Stimulated activated CD4-positive, alpha-beta T cell treated with anti-CD3 and anti-CD28 coated beads, Interleukin-1b, Interleukin-23, amount 100 ng/mL, for 24 hours (primary cell): ENCODE measurements around the gene CLMP.
"Not testable (repeated sequence)": the region's sequence is repeated elsewhere in the genome, so short reads cannot be mapped to it uniquely, and the experiment has no call there.

Experiments
- DNase-seq, 4 experiments: peaks; one replicate each; pipeline ENCODE4 v3.0.0-alpha.2; 2020; ENCODE audit warnings: low read depth in 4 of 4, low spot score in 1 of 4

Gene CLMP

DNA sequence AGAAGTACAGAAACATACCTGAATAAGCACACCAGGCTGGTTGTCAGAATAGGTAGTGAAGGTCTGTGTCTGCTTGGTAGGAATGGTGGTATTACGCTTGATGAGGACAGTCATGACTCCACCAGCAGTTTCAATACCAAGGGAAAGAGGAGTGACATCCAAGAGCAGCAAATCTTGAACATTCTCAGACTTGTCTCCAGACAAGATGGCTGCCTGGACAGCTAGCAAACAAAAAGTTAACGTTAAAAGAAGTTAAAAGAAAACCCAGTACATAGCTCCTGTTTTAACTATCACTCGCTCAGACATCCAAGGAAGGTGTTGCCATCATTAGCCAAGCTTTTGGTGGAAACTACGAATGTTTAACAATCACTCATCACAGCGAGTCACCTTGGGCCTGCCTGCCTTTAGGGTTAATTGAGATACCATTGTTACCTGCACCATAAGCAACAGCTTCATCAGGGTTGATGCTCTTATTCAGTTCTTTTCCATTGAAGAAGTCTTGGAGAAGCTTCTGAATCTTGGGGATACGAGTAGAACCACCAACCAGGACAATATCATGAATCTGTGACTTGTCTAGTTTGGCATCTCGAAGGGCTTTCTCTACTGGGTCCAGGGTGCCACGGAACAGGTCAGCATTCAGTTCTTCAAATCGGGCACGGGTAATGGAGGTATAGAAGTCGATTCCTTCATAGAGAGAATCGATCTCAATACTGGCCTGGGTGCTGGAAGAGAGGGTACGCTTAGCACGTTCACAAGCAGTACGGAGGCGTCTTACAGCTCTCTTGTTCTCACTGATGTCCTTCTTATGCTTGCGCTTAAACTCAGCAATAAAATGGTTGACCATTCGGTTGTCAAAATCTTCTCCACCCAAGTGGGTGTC lies 135.8 kb downstream of the CLMP start:
- not testable (repeated sequence) for DNase-seq

DNA sequence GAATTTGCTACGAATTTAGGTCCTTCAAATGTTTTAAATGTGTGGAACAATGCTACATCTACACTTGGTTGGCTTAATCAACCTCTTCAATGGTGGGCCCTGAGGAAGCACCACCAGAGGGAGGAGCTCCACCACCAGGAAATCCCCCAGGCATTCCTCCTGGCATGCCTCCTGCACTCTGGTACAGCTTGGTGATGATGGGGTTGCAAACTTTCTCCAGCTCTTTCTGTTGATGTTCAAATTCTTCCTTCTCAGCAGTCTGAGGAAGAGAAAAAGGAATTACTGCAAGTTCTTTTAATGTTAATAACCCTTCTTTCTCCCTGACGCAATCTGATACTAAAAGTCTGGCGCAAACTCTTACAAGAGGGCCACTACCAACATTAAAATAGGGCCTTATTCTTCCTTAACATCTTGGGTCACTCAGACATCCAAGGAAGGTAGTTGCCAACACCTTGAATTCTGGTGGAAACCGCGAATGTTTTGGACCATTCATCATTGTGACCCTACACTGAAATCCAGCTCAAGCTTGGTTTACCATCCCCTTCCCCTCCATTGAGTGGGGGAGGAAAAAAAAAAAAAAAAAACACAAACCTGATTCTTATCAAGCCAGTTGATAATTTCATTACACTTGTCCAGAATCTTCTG lies 137.3 kb downstream of the CLMP start:
- no peak for DNase-seq

DNA sequence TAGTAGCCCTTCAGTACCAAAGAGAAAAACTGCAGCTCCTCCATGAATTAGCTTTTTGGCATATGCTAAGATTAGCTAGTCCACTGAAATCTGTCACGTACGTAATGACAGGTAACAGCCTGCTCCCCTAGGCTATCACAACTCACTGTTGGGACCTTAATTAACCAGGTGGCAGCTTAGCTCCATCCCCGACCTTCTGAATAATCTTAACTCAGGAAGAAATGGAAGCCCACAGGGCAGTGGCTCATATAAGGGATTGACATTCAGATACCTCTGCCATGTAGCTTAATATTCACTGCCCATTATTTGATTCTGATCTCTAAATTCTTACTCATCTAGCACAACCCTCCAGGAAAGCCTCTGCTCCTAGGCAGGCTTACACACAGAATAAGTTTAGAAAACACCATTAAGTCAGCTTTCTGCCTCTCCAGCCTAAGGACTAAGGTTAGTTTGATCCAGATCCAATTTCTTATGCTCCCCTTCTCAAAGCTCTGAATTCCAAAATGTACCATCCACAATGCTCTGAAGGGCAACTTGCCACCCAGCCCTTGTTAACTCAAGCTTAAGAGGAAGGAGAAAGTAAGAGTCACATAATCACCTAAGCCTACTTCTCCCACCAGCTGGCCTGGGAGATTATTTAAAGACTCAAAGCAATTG lies 138.1 kb downstream of the CLMP start:
- no peak for DNase-seq

DNA sequence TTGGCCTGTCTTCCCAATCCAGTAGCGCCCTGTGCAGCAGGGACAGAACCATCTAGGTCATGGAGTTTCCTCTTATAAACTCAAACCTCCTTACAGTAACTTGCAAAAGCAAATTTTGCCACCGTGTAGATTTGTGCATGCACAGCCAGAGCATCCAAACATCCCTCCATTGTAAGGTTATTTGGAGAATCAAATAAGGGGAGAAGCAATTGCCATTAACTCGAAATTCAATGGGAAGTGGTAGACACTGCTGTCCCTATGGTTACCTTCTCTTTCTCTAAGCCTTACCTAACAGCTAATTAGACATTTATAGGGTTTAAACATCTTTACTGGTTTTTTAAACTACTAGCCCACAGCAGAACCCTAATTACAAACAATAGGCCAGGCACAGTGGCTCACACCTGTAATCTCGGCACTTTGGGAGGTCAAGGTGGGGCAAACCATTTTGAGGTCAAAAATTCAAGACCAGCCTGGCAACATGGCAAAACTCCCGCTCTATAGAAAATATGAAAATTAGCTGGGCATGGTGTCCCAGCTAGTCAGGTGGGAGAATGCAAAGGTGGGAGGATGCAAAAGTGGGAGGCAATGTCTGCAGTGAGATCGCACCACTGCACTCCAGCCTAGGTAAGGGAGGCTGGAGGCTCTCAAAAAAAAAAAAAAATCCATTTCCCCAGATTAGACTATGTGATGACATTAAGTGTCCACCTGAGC lies 139.7 kb downstream of the CLMP start:
- no peak for DNase-seq

DNA sequence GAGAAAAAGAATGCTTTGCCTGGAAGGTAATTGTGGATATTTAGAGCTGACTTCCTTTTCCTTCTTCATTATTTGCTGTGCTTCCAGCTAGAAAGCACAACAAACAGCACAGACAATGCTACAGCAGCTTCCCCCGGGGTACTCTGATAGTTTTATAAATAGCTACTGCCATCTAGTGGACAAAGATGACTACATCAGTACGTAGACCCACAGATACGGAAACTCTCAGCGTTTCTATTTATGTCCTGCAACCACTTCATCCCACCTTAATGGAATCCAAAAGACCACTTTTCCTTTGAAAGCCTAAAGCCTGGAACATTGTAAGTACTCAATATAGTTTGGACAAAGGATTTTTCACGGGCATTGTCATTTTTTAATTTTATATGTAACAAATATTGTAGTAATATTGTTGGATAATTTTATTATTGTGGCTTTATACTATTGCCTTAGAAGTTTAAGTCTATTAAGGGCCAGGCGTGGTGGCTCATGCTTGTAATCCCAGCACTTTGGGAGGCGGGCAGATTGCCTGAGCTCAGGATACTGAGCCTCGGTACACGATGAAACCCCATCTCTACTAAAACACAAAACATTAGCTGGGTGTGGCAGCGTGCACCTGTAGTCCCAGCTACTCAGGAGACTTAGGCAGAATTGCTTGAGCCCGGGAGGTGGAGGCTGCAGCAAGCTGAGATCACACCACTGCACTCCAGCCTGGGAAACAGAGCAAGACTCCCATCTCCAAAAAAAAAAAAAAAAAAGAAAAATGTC lies 140.6 kb downstream of the CLMP start:
- DNase-seq, result no peak

DNA sequence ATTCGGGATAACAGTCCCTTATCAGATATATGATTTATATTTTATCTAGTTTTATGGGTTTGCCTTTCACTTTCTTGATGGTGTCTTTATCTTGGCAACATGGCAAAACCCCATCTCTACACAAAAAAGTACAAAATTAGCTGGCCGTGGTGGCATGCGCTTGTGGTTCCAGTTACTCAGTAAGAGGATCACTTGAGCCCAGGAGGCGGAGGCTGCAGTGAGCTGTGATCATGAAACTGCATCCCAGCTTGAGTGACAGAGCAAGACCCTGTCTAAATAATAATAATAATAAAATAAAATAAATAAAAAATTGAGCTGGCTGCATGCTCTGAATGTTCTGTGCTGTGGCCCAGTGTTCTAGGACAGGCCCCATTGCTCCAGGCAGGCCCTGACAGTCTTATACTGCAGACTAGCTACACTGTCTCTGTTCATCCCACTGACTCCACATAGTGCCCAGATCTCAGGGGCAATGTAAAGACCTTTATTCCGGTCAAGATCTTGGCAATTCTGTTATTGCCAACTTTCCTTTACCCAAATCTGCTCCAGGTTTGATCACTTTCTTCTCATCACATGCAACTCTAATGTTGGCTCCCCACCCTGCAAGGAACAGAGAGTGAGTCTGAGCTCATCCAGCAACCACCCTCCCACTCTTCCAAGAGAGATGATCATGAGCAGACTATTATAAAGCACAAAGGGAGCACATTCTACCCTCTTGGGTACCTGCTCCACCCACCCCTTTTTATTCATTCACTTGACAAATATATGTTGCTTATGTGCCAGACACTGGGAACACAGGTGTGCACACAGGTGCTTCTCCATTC lies 141.9 kb downstream of the CLMP start:
- no peak for DNase-seq

DNA sequence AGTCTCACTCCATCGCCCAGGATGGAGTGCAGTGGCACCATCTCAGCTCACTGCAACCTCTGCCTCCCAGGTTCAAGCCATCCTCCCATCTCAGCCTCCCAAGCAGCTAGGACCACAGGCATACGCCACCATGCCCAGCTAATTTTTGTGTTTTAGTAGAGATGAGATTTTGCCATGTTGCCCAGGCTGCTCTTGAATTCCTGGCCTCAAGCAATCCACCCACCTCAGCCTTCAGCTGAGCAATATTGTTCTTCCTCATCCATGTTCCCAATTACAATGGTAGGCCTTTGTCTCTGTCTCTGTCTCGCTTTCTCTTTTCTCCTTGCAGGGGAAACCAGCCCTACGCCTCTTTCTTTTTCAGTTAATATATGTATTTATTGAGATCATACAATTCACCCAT lies 143.4 kb downstream of the CLMP start:
- no peak for DNase-seq

DNA sequence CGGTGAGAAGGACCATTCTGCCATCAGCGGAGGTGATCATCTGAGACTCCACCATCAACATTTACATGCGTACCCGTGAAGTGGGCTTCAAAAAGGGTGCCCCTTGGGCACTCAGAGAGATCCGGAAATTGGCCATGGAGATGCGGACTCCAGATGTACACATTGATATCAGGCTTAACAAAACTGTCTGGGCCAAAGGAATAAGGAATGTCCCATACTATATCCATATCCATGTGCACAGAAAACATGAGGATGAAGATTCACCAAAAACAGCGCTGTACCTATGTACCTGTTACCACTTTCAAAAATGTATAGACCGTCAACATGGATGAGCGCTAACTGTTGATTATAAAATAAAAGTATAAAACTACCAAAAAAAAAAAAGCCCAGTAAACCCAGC lies 143.9 kb downstream of the CLMP start:
- no peak for DNase-seq

DNA sequence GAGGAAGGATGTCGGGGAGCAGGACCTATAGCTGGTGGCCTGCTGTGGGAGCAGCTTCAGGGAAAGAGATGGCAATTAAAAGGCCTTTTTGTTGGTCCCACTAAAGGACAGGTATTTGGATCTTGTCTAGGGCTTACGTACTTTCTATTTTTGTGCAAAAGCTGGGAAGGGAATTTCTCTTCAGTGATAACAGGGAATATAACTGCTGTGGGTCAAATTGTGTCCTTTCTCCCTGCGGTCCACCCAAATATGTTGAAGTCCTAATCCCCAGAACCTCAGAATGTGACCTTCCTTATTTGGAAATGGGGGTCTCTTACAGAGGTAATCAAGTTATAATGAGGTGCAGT lies 147.1 kb downstream of the CLMP start:
- no peak for DNase-seq

DNA sequence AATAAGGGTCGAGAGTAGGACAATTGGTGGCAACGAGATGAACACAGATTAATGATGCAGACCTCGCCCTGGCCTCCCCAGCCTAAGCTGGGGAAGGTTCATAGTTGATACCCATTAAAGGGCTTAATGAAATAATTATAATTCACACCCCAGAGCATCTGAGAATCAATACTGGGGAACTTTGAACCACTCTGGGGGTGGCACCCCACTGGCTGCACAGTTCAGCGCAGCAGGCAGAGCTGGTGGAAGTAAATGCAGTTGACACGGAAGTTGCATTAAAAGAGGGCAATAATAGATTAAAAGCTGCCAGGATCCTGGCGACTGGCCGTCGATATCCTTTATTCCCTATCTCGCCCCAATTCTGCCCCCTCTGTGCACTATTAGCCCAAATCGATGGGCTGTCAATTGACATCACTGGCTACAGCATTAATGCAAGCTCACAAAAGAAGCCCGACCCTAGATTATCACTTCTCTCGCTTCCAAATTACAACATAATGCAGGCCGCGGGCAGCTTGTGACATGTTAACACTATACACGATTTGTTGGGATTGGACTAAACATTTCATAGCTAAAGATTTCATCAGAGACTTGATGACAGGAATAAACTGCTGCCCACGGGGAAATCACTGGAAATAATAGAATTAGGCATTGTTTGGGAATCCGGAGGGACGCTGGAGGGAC lies 147.6 kb downstream of the CLMP start:
- no peak for DNase-seq

DNA sequence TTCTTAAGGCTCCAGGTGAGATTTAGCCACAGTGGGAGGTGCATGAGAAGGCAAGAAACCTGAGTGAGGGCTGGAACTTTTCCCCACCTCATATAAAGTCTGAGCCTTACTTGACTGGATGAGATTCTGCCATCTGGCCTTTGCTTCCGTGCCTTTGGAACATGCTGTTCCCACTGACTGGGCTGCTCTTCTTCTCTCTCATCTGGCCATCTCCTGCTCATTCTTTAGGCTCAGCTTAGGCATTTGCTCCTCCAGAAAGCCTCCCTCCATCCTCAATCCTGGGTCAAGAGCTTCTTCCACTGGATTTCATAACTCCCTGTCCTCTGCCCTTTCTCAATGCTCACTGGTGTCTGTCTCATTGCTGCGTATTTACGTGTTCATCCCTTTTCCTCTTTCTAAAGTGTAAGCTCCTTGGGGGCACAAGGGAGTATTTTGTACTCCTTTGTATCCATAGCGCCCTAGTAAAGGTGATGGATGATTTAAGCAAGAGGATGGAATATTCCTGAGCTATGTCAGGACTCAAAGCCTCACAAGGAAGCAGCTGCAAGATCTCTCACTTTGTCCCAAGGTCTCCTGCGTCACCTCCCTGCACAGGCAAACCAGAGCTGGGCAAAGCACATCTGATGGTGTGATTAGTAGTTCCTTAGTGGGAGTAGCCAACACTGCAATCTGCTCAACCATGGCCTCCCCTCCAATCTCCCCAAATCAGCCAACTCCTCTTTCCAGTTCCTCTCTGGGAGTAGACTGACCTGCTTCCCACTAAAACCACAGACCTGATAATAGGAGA lies 148.4 kb downstream of the CLMP start:
- no peak for DNase-seq

DNA sequence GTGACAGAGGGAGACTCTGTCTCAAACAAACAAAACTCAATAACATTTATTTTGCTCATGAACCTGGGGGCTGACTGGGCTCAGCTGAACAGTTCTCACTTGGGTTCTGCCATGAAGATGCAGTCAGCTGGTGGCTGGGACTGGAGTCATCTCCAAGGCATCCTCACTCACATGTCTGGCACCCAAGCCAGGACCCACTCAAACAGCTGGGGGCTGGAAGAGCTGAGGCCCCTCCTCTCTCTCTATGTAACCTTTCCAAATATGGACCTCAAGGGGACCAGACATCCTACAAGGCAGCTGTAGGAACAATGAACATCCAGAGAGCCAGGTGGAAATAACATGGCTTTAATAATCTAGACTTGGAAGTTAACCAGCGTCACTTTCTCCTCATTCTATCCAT lies 149.9 kb downstream of the CLMP start:
- no peak for DNase-seq

DNA sequence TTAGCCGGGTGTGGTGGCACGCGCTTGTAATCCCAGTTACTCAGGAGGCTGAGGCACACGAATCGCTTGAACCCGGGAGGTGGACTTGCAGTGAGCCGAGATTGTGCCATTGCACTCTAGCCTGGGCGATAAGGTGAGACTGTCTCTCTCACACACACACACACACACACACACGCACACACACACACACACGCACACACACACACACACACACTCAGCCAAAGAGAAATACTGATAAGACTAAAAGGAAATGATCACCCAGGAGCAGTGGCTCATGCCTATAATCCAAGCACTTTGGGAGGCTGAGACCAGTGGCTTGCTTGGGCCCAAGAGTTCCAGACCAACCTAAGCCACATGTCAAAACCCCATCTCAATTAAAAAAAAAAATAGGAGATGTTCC lies 153.9 kb downstream of the CLMP start:
- no peak for DNase-seq

DNA sequence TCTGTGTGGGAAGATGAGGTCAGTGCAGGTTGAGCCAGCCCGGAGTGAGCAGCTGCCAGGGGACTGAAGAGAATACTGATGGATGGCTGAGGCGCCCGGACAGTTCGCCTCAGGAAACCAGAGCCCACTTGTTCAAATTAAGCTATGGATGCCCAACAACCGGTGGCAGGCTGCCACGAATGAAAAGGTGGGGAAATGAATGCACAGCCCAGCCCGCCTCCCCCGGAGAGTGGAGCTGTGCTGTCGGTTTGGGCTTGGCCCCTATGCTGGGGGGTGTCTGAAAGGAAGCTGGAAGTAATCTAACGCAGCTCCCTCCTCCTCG lies 155.0 kb downstream of the CLMP start:
- DNase-seq, result no peak

DNA sequence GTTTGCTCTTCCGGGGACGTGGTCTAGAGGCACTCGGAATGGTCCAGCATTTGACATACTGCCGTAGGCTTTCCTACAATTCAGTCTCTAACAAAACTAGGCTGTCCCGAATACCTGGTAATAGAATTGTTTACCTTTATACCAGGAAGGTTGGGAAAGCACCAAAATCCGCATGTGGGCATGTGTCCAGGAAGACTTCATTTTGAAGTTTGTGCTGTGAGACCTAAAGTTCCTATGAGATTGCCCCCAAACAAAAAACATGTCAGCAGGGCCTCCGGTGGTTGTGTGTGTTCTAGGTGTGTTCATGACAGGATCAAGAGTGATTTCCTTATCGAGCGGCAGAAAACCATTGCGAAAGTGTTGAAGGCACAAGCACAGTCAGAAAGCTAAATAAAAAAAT lies 159.2 kb downstream of the CLMP start:
- no peak for DNase-seq

DNA sequence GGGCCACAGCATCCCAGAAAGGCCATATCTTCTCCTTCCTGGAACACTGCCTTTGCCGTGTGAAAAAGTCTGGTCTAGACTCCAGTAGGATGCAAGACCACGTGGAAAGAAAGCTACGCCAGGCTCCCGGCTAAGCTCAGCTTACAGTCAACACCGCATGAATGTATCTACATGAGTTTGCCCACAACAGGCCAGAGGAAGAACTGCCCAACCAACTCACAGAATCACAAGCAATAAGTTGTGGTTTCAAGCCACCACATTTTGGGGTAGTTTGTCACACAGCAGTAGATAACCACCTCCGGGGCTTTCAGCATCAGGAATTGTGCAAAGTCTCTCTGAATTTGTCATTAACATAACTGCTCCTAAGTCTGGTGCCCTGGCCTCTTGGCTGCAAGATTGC lies 160.5 kb downstream of the CLMP start:
- no peak for DNase-seq

DNA sequence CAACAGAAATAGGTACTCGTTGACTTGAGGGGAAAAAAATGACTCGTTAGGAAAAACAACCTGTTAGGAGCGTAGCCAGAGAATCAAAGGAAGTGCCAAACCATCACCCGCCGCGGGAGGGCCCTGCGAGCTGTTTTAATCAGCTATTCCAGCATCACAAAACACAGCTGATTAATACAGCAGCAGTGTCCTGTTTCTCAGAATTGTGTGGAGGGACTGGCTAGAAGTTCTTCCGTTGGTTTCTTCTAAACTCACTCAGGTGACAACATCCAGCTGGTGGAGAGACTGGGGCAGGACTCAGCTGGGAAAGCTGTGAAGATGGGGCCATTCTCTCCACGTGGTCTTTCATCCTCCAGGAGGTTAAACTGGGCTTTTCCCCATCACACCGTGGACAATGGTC lies 161.2 kb downstream of the CLMP start:
- DNase-seq, result no peak

DNA sequence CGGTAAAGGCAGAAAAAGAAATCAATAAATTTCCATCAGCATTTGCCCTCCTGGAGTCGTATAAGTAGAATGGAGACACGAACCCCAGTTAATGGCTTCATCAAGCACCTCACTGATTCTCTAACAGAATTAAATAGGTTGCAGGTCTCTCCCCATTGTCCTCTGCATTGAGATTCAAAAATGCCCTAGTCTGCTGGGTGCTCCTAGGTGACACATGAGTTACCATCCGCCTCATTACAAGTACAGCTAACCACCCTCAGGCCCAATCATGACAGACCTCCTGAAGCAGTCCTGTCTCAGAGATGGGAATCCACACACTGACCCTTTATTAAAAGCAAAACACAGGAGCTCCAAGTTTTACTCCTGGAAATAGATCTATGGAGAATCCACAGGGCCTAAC lies 164.5 kb downstream of the CLMP start:
- DNase-seq, result no peak

DNA sequence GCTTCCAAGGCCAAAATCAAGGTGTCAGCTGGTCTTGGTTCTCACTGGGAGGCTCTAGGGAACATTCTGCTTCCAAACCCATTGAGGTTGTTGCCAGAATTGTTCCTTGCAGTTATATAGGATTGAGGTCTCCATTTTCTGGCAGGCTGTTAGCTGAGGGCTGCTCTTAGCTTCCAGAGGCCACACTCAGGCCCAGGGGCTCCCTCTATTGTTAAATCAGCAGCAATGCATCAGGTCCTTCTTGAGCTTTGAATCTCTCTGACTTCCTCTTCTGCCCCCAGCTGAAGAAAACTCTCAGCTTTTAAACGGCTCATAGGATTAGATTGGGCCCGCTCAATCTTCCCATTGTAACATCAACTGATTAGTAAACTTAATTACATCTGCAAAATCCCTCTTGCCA lies 174.1 kb downstream of the CLMP start:
- peak in 1 of 4 experiments; percentile 5 for DNase-seq
